Erythroblast (primary cell): ENCODE results near the gene OSBPL10.

Experiments
- GATA1 ChIP-seq: IDR thresholded peaks from 2 replicates; pipeline ENCODE4 v1.6.1; 2011; ENCODE audit warnings: low read depth, mild to moderate bottlenecking, control low read depth, low read length, moderate library complexity
- POLR2A ChIP-seq: IDR thresholded peaks from 2 replicates; pipeline ENCODE4 v1.6.1; 2011; ENCODE audit warnings: mild to moderate bottlenecking, low read length

DNA sequence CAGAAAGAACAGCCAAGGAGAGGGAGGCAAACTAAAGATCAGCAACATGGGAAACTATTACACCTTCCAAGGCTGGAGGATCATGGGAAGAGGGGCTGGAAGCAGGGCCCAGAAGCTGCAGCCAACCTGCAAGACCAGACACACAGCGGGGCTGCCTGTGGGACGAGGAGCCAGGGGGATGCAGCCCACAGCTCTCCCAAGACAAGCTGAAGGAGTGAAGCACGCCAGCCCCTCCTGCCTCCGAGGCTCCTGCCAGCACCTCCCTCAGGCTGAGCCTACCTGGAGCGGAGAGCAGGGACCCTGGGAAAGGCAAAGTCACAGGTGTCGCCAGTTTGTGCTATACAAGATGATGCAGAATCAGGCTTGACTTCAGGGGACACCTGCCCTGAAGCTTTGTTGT is 133.3 kb downstream of the OSBPL10 start:
- TF ChIP-seq POLR2A (no peak), GATA1 (no peak)
